Measurements from ENCODE around the gene SPATA20. TPM values are rescaled to one million over a fixed set of nuclear protein-coding genes. Genes with fewer than 3 reads are reported as not detected.

SPATA20 gene
- total RNA-seq, 1 donor from 2014 or later = 25.8 TPM

DNA sequence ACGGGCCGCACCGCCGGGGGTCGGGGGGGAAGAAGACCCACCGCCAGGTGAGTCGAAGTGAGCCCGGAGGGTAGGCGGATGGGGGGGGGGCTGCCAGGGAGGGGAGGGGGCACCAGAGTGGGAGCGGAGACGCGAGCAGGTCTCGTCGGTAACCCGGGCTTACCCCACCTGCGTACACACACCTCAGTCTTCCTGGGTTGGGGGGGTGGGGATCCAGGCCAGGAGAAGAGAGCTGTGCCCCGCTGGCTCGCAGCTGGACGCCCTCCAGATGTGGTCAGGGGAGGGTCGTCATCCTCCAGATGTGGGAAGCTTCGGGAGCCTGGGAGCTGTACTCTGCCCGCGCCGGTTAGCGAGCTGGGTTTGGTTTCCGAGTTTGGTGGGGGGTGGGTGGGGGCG is 14.8 kb downstream of the SPATA20 start:
- Mint-ChIP-seq H3K4me1 (peaks cover 41% of the 10 kb centered on the region), H3K27ac (ENCODE audit: unreplicated experiment) (no peak overlapping the region), H3K4me3 (no peak overlapping the region), H3K36me3 (ENCODE audit: low read depth) (no peaks in the 10 kb centered on the region), H3K27me3 (ENCODE audit: low read depth) (peaks cover 91% of the 10 kb centered on the region), H3K9me3 (no peaks in the 10 kb centered on the region)
- TF ChIP-seq, protein P1, sequence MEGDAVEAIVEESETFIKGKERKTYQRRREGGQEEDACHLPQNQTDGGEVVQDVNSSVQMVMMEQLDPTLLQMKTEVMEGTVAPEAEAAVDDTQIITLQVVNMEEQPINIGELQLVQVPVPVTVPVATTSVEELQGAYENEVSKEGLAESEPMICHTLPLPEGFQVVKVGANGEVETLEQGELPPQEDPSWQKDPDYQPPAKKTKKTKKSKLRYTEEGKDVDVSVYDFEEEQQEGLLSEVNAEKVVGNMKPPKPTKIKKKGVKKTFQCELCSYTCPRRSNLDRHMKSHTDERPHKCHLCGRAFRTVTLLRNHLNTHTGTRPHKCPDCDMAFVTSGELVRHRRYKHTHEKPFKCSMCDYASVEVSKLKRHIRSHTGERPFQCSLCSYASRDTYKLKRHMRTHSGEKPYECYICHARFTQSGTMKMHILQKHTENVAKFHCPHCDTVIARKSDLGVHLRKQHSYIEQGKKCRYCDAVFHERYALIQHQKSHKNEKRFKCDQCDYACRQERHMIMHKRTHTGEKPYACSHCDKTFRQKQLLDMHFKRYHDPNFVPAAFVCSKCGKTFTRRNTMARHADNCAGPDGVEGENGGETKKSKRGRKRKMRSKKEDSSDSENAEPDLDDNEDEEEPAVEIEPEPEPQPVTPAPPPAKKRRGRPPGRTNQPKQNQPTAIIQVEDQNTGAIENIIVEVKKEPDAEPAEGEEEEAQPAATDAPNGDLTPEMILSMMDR (conservative IDR thresholded peaks at IDR 0.05) = no peak
- no peak for DNase-seq (ENCODE audit: low read depth, low spot score)

DNA sequence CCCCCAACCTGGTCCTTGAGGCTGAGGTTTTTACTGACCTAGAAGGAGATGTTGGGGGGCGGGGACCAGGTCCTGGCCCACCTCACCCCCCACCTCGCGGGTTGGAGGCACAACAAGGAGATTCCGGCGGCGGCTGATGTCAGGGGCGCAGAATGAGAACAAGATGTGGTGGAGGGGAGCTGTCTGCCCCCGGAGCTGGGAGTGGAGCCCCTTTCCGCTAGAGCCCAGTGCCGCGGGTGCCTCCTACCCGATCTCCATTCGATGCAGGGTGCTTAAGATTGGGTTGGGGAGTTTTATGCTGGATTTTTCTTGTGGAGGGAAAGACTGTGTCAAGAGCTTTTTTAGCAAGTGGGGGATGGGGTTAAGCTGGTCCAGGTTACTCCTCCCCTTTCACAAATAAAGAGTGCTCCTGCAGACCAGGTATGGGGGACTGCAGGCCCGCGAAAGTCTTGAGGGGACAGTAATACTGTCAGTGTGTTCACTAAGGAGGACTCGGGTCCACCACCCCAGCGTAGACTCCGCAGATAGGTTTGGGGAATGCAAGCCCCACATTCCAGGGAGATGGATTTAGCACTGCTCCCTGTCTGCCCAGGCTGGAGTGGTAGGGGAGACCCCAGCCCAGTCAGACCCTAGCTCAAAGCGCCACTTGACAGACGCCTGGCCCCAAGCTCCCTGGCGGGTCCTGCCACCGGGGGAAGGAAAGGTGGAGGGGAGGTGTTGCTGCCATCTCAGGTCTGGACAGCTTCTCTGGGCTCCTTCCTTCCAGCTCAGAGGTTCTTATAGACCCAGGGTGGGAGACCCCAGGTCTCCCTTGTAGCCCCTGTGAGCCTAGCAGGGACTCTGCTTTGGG is 15.5 kb downstream of the SPATA20 start:
- Mint-ChIP-seq H3K4me1 (peaks cover 45% of the 10 kb centered on the region), H3K36me3 (ENCODE audit: low read depth) (no peaks in the 10 kb centered on the region), H3K27me3 (ENCODE audit: low read depth) (peaks cover 91% of the 10 kb centered on the region), H3K4me3 (peak overlapping the region; percentile 64), H3K27ac (ENCODE audit: unreplicated experiment) (no peak overlapping the region), H3K9me3 (no peaks in the 10 kb centered on the region)
- TF ChIP-seq, protein P1 (conservative IDR thresholded peaks at IDR 0.05) = no peak
- DNase-seq (ENCODE audit: low read depth, low spot score) = no peak

DNA sequence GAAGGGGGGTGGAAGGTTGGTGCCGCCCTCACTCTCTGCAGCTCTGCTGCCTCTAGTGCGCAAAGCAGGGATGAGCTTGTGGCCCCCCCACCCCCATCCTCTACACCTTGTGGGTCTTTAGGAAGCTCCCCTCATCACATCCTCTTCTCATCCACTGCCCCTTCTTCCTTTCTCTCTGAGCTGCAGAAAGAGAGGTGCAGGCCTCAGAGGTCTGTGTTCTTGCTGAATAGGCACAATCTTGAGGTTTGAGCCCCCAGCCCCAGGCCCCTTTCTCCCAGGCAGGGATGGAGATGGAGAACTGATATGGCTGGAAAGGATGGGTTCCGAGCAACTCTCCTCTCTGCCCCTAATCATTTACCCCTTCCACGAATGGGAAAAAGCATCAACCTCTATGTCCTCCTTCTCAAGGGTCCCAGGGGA is 16.1 kb downstream of the SPATA20 start:
- peak overlapping the region; percentile 61 for H3K4me3 Mint-ChIP-seq
- no peak for DNase-seq (ENCODE audit: low read depth, low spot score)
- TF ChIP-seq, protein P1 (conservative IDR thresholded peaks at IDR 0.05) = no peak
- H3K4me1 Mint-ChIP-seq = peaks cover 48% of the 10 kb centered on the region
- no peaks in the 10 kb centered on the region for H3K36me3 Mint-ChIP-seq (ENCODE audit: low read depth)
- H3K9me3 Mint-ChIP-seq = no peaks in the 10 kb centered on the region
- H3K27ac Mint-ChIP-seq (ENCODE audit: unreplicated experiment) = no peak overlapping the region
- peaks cover 91% of the 10 kb centered on the region for H3K27me3 Mint-ChIP-seq (ENCODE audit: low read depth)

DNA sequence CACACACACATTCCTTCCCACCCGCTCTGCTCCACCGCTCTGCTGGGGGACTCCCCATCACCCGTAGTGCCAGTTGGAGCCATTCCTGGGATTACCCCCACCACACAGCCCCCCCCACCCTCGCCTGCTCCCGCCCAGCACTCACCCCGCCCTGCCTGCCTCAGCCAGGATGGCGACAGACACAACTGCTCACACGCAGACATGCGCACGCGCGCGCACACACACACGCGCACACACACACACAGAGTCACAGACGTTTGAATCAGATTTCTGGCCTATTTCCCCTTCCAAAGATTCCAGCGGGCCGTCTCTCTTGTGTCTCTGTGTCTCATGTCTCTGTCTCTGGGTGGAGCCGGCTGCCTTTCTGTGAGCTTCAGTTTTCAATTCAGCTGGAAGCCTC is 17.9 kb downstream of the SPATA20 start:
- Mint-ChIP-seq H3K4me1 (peaks cover 40% of the 10 kb centered on the region), H3K9me3 (no peaks in the 10 kb centered on the region), H3K4me3 (peak overlapping the region; percentile 69), H3K27ac (ENCODE audit: unreplicated experiment) (no peak overlapping the region), H3K27me3 (ENCODE audit: low read depth) (peaks cover 73% of the 10 kb centered on the region), H3K36me3 (ENCODE audit: low read depth) (no peaks in the 10 kb centered on the region)
- TF ChIP-seq, protein P1 (conservative IDR thresholded peaks at IDR 0.05) = no peak
- no peak for DNase-seq (ENCODE audit: low read depth, low spot score)

DNA sequence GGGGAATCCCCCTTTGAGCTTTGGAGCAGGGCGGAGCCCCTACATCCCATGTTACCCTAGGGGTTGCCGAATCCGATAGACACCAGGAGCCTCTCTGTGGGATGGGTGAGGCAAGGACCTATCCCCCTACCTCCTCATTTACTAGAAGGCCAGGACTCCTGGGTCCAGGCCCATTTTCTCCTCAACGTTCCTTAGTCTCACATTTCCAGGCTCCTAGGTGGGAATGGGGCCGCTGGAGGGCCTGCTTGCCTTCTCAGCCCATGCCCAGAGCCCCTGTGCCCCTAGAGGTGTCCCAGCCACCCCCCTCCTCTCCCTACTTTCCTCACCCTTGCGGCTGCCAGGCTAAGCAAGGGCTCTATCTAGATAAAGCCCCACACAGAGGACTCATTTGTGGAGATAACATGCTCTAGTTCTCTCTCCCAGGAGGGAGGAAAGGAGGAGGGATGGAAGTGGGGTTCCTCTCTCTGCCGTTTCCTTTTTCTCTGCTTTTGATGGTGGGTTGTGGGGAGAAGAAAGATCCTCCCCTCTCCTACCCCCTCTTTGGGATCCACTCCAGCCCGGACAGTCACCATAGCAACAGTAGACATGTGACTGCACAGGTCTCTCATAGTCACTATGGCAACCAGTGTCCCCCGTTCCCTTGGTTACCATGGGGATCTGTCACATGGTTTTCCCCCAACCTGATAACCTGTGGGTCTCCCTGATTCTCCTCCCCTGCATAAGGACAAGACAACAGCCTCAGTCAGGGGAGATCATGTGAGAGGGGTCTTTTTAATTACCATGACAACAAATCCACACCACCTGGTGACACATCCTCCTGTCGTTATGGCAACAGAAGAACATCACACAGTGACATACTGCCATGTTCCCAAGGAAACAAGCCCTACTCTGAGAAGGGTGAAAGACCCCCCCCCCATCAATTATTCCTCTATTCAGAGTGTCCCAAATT is 18.7 kb downstream of the SPATA20 start:
- peak; percentile 31 for DNase-seq (ENCODE audit: low read depth, low spot score)
- no peaks in the 10 kb centered on the region for H3K9me3 Mint-ChIP-seq
- H3K27ac Mint-ChIP-seq (ENCODE audit: unreplicated experiment) = peak overlapping the region; percentile 7
- TF ChIP-seq, protein P1 (conservative IDR thresholded peaks at IDR 0.05) = no peak
- peak overlapping the region; percentile 64 for H3K4me3 Mint-ChIP-seq
- H3K27me3 Mint-ChIP-seq (ENCODE audit: low read depth) = peaks cover 67% of the 10 kb centered on the region
- H3K36me3 Mint-ChIP-seq (ENCODE audit: low read depth) = no peaks in the 10 kb centered on the region
- H3K4me1 Mint-ChIP-seq = peaks cover 40% of the 10 kb centered on the region

All from neural crest cell (in vitro differentiated cells).